GM21526 (cell line): ENCODE results near the gene MYH8.

Experiments
- ATAC-seq: cut with Tn5 transposase; IDR thresholded peaks from one replicate; pipeline ENCODE4 v1.9.1; 2021; ENCODE audit warnings: moderate library complexity; ENCODE audit not compliant: unreplicated experiment, low FRiP score

Gene MYH8

GRCh38 chr17:10421900-10422542 is at the start of gene MYH8:
TSS of gene MYH8 (minus strand) at chr17:10421950. CDS start at chr17:10420227, 1,723 bp downstream.
- no peak for ATAC-seq

- ATAC-seq, result no peak
Observed at GRCh38 chr17:10469459-10469858, 47.7 kb upstream of the MYH8 start, which contains the start of gene MYH4. TSS of gene MYH4 (minus strand) at chr17:10469559. CDS start at chr17:10466745, 2,814 bp downstream.

GRCh38 chr17:10463402-10463801 is 41.7 kb upstream of the MYH8 start:
- no peak for ATAC-seq

- ATAC-seq, result no peak
Observed at GRCh38 chr17:10460062-10460461, 38.3 kb upstream of the MYH8 start.

GRCh38 chr17:10458701-10459100 is 37.0 kb upstream of the MYH8 start:
- no peak for ATAC-seq

- no peak for ATAC-seq
Observed at GRCh38 chr17:10457952-10458351, 36.2 kb upstream of the MYH8 start.

GRCh38 chr17:10447026-10447931 is 25.5 kb upstream of the MYH8 start:
- ATAC-seq, result no peak

- ATAC-seq, result no peak
Observed at GRCh38 chr17:10439816-10440215, 18.1 kb upstream of the MYH8 start.

GRCh38 chr17:10435096-10435495 is 13.3 kb upstream of the MYH8 start:
- no peak for ATAC-seq

GRCh38 chr17:10429421-10430045 is 7.8 kb upstream of the MYH8 start:
- ATAC-seq, result no peak

GRCh38 chr17:10428781-10429180 is 7.0 kb upstream of the MYH8 start:
- no peak for ATAC-seq

- no peak for ATAC-seq
Observed at GRCh38 chr17:10421211-10421610, 539 bp downstream of the MYH8 start.

- ATAC-seq, result no peak
Observed at GRCh38 chr17:10420811-10421210, 939 bp downstream of the MYH8 start.

GRCh38 chr17:10417431-10417830 is 4.3 kb downstream of the MYH8 start:
- ATAC-seq, result no peak

GRCh38 chr17:10415161-10415560 is 6.6 kb downstream of the MYH8 start:
- no peak for ATAC-seq

- no peak for ATAC-seq
Observed at GRCh38 chr17:10403589-10403988, 18.2 kb downstream of the MYH8 start.

- ATAC-seq, result no peak
Observed at GRCh38 chr17:10398352-10398751, 23.4 kb downstream of the MYH8 start.

- ATAC-seq, result no peak
Observed at GRCh38 chr17:10396524-10397163, 25.1 kb downstream of the MYH8 start.

GRCh38 chr17:10394201-10394887 is 27.4 kb downstream of the MYH8 start:
- no peak for ATAC-seq

- no peak for ATAC-seq
Observed at GRCh38 chr17:10392880-10393279, 28.9 kb downstream of the MYH8 start.
